T-helper 2 cell (primary cell): ENCODE measurements around the gene BMP7.
"Not testable (repeated sequence)": the region's sequence is repeated elsewhere in the genome, so short reads cannot be mapped to it uniquely, and the experiment has no call there.

ENCODE experiments used
- DNase-seq, 5 experiments: peaks; one replicate each; pipeline versions ENCODE4 v3.0.0 to v3.0.0-alpha.2; 2012 to 2022

The BMP7 gene

DNA sequence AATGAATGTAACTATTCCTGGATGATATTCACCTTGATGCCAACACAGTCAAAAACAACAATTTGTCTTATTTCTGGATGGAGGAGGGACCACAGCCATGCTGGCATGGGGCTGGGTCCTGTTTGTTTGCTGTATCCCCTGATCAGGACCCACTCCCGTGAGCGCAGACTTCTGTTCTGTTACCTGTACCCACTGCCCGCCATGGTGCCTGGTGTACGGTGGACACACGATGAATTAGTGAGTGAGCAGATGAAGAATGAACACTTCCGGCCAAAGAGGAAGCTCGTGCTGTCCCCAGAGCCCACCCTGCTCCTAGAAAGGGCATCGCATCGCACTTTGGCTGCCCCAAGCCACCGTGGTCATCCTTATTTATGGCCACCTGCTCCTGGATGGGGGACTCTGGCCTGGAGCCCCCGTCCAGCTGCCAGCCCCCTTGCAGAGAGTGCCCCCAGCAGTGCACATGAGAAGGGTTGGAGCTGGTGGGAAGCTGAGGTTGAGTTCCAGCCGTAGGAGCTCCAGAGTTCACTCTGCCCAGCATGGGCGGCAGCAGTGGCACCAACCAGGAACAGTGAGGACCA is 100.9 kb downstream of the BMP7 start:
- DNase-seq: no peak

DNA sequence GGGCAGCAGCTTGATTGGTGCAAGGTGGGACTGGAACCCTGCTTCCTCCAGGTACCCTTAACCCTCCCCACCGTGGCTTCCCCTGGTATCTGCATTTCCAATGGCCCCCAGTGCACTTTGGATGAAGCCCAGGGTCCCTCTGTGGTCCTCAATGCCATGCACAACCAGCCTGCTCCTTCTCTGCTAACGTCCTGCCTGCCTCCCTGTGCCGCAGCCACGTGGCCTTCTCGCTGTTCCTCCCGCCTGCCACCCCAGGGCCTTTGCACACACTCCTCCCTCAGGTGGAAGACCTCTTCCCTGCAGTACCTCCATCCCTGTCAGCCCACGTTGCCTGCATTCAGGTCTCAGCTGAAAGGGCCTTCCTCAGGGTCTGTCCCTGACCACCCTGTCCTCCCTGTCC is 101.6 kb downstream of the BMP7 start:
- DNase-seq: no peak

DNA sequence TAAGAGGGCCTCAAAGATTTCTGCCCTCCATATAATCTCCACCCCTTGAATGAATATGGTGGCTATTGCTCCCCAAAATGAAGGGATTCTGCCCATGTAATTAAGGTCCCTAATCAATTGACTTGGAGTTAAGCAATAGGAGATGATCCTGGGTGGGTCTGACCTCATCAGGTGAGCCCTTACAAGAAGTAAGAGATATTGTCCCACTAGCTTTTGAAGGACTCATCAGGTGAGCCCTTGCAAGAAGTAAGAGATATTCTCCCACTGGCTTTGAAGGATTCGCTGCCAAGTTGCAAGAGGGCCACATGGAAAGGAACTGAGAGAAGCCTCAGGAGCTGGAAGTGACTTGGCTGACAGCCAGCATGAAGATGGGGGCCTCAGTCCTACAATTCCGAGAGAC is 103.4 kb downstream of the BMP7 start:
- DNase-seq: no peak

DNA sequence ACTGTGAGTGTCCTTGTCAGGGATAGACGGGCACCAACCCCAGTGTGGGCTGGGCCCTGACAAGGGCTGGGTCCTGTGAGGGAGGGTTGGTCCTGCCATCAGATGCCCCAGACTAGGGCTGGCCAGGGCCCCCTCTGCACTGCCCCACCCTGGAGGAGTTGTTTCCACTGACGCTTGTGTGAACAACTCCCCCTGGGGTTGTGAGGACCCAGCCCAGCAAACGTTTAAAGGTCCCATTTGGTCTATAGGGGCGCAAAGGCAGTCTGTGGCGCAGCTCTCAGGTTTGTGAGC is 104.1 kb downstream of the BMP7 start:
- no peak for DNase-seq

DNA sequence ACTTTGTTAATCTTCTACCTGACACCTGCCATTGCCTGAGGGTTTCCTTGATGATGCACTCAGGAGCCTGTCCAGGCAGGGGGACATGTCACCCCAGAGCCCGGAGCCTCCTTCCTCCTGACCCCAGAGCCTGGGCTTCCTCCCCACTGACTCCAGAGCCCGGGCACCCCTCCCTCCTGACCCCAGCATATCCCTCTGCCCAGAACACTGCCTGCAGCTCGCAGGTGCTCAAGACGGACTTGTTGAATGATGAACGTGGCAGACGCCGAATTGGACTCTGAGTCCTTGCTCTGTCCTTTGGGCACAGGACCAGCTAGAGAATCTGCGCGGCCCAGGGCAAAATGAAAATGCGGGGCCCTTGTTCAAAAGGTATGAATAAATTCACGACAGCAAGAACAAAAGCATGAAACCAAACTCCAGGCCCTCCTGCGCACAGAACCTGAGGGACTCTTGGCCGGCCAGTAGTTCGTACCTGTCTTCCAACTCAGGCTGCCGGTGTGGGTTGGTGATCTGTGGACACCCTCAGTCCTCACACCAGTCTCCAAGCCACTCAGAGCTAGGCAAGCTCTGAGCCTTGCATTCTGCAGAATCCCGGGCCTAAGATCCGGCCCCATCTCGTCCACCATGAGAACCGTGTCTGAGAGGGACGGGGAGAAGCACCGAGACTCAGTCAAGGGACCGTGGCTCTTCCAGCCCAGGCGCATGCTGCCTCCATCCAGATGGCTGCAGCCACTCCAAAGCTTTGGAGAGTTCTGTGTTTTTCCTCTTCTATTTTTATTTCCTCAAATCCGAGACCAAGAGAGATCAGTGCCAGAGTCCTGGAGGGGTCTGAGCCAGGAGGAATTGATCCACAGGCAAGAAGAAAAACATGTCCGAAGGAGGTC is 104.7 kb downstream of the BMP7 start:
- DNase-seq: no peak

DNA sequence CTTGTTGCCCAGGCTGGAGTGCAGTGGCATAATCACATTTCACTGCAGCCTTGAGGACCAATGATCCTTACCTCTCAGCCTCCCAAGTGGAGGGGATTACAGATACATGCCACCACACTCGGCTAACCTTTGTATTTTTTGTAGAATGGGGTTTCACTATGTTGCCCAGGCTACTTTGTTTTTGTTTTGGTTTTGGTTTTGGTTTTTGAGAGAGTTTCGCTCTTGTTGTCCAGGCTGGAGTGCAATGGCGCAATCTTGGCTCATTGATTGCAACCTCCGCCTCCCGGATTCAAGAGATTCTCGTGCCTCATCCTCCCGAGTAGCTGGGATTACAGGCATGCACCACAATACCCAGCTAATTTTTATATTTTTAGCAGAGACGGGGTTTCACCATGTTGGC is 105.5 kb downstream of the BMP7 start:
- DNase-seq: no peak

DNA sequence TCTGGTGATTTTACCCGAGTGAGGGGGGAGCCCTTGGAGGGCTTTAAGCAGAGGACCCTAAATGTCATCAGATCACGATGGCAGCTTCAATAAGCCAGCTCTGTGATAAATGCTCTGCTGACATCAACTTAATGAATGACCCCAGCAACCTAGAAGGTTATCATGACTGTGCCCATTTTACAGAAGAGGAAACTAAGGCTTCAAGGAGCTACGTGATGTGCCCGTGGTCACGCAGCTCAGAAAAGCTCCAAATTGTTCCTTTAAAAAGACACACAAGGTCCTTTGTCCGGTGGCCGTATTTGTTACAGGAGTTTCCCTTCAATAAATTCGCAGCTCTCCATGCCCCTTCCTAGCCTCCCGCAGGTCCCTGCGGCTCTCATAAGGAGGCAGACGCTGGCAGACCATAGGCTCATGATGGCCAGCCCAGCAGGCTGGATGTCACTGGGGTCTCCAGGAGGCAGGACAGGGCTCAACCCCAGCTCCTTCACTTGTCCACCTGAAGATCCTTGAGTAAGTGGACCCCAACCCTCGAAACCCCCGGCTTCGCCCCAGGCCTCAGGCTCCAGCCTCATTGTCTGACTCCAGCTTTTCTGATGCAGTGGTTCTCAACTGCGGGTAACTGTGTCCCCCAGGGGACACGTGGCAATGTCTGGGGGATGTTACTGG is 106.4 kb downstream of the BMP7 start:
- no peak for DNase-seq

DNA sequence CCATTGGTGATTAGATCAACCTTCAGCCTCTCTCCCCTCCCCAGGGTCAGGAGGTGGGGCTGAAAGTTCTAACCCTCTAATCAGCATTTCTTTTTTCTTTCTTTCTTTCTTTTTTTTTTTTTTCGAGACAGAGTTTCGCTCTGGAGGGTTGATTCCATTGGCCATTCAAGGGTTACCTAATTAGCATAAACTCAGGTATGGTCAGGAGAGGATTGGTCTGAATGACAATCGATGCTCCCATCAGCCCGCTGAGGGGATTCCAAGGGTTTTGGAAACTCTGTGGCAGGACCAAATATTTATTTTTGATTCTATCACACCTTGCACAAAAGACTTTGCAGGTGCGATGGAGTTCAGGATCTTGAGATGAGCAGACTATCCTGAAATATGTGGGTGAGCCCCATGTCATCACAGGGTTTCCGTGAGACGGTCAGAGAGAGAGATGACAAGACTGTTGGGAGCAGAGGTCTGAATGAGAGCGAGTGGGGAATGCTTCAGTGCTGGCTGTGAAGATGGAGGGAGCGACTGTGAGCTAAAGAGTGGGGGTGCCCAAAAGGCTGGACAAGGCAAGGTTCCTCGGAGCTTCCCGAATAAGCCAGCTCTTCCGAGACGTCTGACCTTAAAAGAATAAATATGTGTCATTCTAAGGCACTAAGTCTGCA is 107.1 kb downstream of the BMP7 start:
- DNase-seq: no peak

DNA sequence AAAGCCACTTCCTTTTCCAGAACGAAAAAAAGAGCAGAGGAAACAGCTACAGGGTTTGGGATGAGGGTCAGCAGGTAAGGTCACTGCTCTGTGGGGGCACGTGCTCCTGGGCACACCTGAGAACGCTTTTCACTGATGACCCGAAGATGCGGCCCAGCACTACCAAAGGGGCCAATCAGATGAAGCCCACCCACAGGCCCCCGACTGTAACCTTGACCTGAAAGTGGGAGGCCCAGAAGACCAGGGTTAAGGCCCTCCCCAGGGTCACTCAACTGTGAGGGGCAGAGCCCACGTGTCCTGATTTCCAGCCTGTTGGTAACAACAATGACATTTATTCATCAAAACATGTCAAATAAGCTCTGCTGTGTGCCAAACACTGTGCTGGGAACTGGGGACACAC is 108.0 kb downstream of the BMP7 start:
- no peak for DNase-seq

DNA sequence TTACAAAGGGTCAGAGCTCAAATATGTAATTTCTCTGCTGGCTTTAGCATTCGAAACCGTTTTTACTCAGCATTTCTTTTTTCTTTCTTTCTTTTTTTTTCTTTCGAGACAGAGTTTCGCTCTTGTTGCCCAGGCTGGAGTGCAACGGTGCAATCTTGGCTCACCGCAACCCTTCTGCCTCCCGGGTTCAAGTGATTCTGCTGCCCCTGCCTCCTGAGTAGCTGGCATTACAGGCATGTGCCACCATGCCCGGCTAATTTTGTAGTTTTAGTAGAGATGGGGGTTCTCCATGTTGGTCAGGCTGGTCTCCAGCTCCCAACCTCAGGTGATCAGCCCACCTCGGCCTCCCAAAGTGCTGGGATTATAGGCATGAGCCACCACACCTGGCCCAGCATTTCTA is 108.7 kb downstream of the BMP7 start:
- DNase-seq: not testable (repeated sequence)

DNA sequence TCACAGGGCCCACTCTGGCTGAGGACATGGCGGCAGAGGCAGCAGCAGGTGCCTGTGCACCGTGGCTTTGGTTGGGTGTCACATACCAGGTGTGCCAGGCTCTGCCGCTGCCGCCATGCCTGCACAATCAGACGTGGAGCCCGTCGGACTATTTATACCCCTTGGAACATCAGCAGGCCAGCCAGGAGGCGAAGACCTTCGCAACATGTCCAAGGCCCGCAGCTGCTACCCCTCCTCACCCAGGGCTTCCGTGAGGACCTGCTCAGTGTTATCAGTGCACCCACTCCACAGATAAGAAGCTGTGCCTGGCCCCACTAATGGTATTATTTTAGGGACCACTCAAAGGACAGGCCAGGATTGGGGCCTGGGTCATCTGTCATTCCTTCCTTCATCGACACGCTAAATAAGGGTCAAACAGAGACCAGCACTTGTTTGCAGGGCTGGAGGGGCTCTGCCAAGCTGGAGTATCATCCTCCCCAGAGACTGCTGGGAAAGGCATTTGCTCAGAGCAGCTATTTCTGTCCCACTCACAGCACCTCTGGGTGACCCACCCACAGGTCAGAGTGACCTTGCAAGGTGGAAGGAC is 109.2 kb downstream of the BMP7 start:
- DNase-seq: no peak

DNA sequence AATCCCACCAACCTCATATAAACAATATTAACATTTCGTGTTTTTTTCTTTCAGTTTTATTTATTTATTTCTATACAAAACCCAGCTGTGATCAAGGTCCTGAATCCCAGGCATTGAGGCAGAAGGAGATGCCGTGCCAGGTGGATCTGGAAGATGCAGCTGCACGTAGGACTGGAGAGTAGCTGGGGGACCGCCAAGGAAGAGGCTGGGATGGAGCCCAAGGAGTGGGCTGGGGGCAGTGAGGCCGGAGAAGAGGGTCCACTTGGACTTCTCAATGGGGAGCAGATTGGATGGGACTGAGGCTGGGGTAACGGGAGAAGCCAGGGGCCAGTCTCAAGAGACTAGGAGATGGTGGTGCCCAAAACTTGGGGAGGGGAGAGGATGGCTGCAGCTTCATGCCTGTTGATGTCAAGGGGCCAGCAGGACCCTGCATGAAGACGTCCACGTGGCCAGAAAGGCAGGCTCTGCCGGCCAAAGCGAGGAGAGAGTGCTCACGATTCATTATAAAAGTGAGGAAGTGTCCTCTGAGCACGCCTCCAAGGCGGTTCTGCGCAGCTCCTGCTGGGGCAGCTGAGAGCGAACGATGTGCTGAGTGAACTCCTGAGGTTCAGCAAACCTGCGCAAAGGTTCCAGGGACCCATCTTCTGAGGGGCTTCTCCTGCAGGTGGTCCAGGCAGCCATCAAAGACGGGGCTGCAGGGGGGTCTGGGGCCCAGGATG is 110.3 kb downstream of the BMP7 start:
- no peak for DNase-seq

DNA sequence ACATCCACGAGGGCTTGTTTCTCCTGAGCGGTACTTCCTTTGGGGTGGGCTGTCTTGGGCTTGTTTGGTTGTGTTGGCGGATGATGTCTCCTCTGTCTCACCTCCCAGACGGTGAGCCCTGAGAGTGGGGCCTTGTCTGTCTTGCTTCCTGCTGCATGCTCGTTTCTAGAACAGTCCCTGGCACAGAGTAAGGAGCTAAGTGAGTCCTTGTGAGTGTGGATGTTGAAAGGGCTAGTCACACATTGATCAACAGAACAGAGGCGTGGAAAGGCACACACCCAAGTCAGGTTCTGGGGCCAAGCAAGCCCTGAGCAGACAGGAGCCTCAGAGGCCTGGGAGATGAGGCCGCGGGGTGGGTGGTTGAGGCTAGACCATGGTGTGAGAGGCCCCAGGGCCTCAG is 111.0 kb downstream of the BMP7 start:
- DNase-seq: no peak

DNA sequence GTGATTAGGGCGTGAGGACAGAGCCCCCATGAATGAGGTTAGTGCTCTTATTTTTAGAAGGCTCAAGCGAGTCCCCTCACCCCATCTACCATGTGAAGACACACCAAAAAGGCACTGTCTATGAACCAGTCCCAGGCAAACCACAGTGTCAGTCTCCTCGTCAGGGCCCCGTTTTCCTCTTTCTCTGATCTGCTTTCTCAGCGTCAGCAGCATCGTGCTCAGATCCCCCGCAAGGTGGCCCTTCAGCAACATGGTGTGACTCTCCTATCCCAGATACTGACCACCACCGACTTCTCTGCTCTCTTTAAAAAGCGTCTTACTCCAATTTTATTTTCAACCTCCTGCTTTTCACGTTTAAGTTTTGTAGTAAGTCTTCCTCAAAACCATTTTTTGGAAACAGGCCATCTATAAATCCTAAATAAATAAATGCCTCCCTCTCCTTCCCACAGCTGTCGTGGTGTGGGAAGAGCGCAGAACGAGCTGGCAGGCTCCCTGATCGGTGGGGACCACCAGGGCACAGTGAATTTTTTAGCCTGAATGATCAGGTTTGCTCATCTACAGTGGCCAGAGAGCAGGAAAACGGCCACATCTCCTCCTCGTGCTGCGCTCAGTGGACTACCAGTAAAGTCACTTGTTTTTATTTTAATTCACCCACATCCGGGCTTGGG is 113.1 kb downstream of the BMP7 start:
- no peak for DNase-seq

DNA sequence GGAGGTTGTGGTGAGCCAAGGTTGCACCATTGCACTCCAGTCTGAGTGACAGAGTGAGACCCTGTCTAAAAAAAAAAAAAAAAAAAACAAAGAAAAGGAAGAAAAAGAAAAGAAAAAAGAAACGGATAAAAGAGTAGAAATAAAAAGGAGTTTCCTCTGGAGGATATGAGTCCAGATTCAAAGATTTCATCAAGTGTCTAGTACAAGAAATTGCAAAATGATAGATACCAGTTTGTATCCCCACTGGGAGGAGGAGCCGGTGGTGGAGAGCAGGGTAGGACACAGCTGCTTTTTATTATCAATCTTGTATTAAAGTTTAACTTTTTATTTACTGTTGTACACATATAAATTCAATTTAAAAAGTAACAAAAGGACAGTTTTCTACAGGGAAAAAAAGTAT is 113.9 kb downstream of the BMP7 start:
- no peak for DNase-seq

DNA sequence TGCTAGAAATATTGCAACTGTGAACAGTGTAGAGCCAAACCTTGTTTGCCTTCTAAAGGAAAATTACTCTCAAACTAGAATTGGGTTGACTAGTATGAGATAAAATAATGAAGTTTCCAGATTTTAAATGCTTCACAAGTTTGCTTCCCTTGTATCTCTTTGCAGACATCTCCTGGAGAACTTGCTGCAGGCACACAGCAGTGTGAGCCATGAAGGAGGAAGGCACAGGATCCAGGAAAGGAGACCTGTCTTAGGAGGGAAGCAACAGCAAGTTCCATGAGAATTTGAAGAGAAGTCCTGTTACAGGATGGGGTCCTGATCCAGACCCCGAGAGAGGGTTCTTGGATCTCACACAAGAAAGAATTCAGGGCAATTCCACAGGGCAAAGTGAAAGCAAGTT is 115.9 kb downstream of the BMP7 start:
- no peak for DNase-seq

DNA sequence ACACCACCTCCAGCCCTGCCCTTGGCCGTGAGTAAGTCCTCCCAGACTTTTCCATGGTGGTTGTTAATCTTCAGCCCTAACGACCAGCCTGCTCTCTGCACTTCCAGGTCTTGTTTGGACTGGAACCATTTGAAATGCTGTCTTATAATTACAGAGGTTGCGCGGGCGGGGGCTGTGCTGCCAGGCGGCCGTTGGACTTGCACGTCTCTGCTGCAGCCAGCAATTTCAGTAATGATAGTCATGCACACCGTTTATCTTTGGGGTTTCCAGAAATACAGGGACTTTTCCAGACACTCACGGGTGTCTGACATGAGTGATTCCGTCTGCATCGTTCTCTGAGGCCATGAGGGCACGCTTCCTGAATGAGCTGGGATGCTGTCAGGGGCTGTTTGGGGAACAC is 118.2 kb downstream of the BMP7 start:
- DNase-seq: no peak

DNA sequence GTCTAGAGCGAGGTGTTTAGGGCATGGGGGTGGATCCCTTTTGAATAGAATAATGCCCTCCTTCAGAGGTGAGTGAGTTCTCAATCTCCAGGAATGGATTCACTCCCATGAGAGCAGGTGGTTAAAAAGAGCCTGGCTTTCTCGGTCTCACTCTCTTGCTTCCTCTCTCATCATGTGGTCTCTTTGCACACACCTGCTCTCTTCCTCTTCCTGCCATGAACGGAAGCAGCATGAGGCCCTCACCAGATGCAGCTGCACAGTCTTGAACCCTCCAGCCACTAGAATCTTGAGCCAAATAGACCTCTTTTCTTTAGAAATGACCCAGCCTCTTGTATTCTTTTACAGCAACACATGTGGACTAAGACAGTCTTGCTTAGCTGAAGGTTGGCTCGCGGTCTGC is 119.3 kb downstream of the BMP7 start:
- DNase-seq: peak in 1 of 5 experiments; percentile 5

DNA sequence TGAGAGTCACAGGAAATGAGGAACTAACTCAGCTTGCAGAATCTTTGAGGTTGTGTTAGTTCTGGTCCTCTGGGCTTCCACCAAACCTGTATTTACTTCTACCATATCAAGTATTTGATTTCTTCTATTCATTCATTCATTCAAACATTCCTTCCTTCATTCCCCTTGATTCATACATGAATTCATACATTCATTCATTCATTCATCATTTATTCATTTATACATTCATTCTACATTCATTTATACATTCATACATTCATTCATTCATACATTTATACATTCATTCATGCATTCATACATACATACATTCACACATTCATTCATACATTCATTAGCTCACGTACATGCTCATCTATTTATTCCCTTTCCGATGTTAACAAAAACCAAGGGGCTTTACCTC is 120.3 kb downstream of the BMP7 start:
- DNase-seq: no peak

DNA sequence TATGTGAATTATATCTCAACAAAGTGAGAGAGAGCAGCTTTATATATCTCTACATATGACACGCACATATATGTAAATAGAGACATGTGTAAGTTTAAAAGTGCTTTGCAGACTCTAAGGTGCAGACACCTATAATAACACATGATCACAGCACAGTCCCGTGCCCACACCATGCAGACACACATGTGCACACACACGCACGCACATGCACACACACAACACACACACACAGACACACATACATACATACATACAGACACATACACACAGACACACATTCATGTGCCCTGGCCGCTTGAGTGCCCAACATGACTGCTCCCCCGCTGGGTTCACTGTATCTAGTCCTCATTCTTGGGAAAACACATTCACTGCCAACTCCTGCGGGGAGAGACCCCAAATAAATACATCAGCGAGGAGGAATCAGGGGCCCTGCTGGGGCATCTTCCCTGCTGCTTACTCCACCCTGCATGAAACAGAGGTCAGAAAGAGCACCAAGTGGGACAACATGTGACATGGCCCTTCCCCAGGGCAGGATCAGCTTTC is 121.3 kb downstream of the BMP7 start:
- DNase-seq: no peak

DNA sequence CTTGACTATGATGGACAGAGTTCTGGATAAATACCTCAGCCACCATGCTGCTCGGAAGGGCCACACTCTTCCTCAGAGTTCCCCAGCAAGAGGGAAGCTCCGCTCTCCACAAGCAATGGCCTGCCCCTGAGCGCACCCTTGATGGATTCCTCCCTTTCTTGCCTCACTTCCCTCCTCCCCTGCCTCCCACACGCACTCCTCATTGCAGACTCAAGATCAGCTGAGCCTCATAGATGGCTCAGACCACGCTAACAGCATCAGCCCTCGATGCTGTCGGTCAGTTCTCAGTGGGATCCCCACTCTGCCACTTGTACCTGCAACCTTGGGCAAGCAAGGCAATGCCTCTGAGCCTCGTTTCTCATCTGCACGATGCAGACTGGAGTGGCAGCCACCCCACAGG is 123.3 kb downstream of the BMP7 start:
- no peak for DNase-seq

DNA sequence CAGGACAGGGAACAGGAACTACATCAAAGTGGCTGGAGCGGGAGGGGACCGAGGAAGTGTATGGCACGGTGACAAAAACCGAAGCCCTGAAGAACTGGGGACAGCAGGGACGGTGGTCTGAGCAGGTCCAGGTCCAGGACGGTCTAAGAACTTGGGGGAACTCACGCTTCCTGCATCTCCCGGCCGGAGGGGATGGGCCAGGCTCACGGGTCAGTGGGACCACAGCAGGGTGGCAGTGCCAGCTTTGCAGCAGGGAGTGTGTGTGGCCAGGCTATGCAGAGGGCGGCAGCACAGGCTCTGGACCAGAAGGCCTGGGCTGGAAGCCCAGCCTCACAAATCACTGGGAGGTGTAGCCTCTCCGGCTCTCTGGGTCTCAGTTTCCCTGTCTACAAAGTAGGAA is 123.8 kb downstream of the BMP7 start:
- no peak for DNase-seq
